ENCODE results near the gene TACC2. TPM values are rescaled to one million over a fixed set of nuclear protein-coding genes. Genes with fewer than 3 reads are reported as not detected.

The TACC2 gene
- total RNA-seq, 4 donors from 2014 or later, result 105 to 334 (median 235) TPM

DNA sequence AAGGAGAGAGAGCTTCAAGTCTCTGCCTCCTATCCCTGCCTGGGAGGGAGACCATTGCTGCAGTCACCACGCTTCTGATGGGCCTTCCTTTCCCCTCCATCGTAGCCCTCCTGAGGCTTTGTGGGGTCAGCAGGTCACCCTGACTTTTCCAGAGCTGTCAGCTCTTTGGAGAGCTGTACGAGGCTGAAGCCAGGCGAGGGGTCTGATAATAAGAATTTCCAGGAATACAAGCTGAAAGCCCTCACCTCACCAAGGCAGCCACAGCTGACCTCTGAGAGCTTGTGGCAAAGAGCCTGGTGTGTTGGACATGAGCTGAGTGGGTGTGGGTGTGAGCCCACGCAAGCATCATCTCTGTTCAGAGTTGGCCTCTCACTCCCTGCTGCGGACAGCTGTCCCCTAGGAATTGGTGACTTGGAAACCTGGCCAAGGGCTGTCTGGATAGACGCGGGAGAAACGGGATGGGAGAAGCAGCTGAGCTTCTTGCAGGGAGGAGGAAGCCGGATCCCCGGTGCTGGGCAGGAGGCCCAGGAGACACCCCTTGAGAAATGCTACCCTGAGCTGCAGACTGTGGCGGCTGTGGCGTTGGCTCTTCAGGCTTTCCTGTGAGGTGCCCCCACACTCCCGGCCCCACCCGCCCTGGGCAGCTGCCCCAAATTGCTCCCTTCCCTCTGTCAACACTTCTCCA is 160.1 kb downstream of the TACC2 start:
- peaks cover 61 to 71% of the 10 kb centered on the region in 2 donors for H3K4me1 ChIP-seq
- DNase-seq, result peak in 1 of 2 donors; percentile 64
- intact Hi-C loops (cut with DNase I; ENCODE audit: low total_unique reads), result loop anchor here (10.0 kb wide), 1 partner anchor 226 kb away; the partner anchor contains the start of gene PLEKHA1
- H3K36me3 ChIP-seq, result no peaks in the 10 kb centered on the region
- TF ChIP-seq, protein P1, sequence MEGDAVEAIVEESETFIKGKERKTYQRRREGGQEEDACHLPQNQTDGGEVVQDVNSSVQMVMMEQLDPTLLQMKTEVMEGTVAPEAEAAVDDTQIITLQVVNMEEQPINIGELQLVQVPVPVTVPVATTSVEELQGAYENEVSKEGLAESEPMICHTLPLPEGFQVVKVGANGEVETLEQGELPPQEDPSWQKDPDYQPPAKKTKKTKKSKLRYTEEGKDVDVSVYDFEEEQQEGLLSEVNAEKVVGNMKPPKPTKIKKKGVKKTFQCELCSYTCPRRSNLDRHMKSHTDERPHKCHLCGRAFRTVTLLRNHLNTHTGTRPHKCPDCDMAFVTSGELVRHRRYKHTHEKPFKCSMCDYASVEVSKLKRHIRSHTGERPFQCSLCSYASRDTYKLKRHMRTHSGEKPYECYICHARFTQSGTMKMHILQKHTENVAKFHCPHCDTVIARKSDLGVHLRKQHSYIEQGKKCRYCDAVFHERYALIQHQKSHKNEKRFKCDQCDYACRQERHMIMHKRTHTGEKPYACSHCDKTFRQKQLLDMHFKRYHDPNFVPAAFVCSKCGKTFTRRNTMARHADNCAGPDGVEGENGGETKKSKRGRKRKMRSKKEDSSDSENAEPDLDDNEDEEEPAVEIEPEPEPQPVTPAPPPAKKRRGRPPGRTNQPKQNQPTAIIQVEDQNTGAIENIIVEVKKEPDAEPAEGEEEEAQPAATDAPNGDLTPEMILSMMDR (IDR thresholded peaks at IDR 0.05 in 4 of 5, conservative IDR thresholded peaks at IDR 0.05 in 1 of 5), result no peak
- TF ChIP-seq POLR2A (IDR thresholded peaks at IDR 0.05), result no peak
- in situ Hi-C loops (cut with MboI; ENCODE audit: low sequenced_read_pairs in 4 of 4), result no loop called here
- no peaks in the 10 kb centered on the region for H3K27me3 ChIP-seq
- no peaks in the 10 kb centered on the region for H3K9me3 ChIP-seq
- no peak for ATAC-seq
- peak overlapping the region; percentile 84 to 98 (median 96) for H3K27ac ChIP-seq
- peak overlapping the region in 1 of 4 donors; percentile 6 for H3K4me3 ChIP-seq

DNA sequence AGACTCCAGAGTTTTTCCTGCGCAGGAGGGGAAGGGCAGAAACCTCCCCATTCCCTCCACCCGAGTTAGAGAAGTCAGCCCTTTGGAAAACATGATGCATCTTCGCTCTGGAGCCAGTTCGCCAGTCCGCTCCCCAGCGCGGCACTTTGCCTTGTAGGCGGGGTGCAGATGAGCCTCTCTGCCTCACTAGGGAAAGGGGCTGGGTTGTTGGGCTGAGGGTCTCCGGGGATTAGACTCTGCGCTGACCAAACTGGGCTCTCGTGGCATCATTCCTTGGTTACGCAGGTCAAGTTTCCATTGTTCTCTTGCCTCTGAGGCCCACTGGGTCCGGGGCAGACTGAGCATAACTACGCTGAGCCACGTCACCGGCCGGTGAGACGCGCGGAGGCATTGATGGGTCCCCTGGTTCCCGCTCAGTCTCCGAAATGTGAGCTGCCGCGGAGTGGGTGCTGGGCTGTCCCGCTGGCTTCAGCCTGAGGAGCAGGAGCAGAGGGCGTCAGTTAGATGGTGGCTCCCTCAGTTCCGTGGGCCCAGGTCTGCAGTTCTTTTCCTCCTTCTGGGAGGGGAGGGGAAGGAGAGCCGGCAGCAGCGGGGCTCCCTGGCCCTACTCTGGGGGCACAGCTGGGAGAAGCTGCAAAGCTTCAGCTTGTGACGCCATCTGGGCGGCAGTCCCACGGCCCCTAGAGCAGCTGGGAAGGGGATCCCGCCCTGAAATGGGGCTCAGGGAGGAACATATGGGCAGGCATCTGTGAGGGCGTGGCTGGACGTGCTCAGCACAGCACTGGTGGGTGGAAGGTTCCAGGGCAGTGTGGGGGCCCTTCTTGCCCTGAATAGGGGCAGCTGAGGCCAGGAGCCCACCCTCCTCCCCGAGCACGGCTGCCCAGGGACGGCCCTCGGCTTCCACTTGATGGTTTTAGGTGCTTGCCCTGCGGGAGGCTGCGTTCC is 160.9 kb downstream of the TACC2 start:
- DNase-seq, result peak in 1 of 2 donors; percentile 41
- Histone ChIP-seq H3K9me3 (no peaks in the 10 kb centered on the region), H3K27me3 (no peaks in the 10 kb centered on the region), H3K4me1 (peaks cover 69 to 80% of the 10 kb centered on the region in 2 donors), H3K4me3 (peak overlapping the region in 2 of 4 donors; percentile 3 to 6), H3K27ac (peak overlapping the region; percentile 84 to 98 (median 96)), H3K36me3 (no peaks in the 10 kb centered on the region)
- no peak for ATAC-seq
- intact Hi-C loops (cut with DNase I; ENCODE audit: low total_unique reads) (loop anchor here (2.0 to 10.0 kb wide), 2 partner anchors 83 to 225 kb away; partner anchors contain the start of gene PLEKHA1), in situ Hi-C loops (cut with MboI; ENCODE audit: low sequenced_read_pairs in 4 of 4) (no loop called here)
- TF ChIP-seq, protein P1 (IDR thresholded peaks at IDR 0.05 in 4 of 5, conservative IDR thresholded peaks at IDR 0.05 in 1 of 5), result no peak
- no peak for TF ChIP-seq POLR2A (IDR thresholded peaks at IDR 0.05)

DNA sequence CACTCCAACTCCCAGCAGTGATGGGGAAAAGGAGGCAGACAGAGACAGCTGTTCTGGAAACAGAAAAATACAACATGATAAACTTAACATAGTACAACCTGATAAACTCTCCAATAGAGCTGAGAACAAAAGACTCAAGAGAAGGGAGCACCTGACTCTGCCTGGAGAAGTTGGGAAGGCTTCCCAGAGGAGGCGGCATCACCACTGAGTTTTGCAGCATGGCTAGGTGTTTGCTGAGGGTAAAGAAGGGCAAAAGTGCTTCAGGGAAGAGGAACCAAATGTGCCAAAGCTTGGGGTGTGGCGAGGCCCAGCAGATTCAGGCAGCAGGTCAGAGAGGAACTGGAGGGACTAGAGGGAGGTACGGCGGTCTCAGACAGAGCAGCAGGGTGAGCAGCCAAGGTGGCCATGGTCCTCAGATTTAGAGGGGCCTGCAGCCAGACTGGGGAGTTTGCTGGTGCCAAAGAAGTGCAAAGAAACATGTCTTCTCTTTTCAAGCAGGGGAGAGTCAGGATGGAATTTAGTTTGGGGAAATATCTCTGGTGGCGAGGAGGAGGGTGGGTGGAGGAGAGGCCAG is 162.2 kb downstream of the TACC2 start:
- ATAC-seq, result no peak
- Histone ChIP-seq H3K4me3 (no peak overlapping the region), H3K4me1 (peaks cover 76 to 88% of the 10 kb centered on the region in 2 donors), H3K9me3 (no peaks in the 10 kb centered on the region), H3K27me3 (no peaks in the 10 kb centered on the region), H3K36me3 (no peaks in the 10 kb centered on the region), H3K27ac (peak overlapping the region; percentile 84 to 98 (median 96))
- no peak for TF ChIP-seq POLR2A (IDR thresholded peaks at IDR 0.05)
- TF ChIP-seq, protein P1 (IDR thresholded peaks at IDR 0.05 in 4 of 5, conservative IDR thresholded peaks at IDR 0.05 in 1 of 5), result no peak
- in situ Hi-C loops (cut with MboI; ENCODE audit: low sequenced_read_pairs in 4 of 4), result no loop called here
- no peak for DNase-seq
- intact Hi-C loops (cut with DNase I; ENCODE audit: low total_unique reads), result loop anchor here (2.0 kb wide), 1 partner anchor 82 kb away; no protein-coding TSS in a partner anchor

DNA sequence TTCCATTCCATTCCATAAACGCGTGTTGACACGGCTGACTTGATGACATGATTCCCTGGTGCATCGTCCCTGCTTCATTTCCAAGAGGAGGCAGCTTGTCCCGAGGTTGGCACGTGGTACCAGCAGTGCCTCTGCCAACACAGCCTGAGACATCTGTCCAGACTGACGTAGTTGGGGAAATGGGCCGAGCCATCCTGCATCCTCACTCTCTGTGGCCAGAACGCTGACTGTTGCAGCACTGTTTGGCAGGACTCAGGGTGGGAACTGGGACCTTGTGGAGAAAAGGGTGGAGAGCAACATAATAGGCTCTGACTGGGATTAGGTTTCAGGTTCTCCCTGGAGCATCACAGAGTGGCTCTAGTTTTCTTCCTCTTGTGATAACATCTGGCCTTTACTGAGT is 163.6 kb downstream of the TACC2 start:
- in situ Hi-C loops (cut with MboI; ENCODE audit: low sequenced_read_pairs in 4 of 4) (no loop called here), intact Hi-C loops (cut with DNase I; ENCODE audit: low total_unique reads) (loop anchor here (2.0 kb wide), 2 partner anchors 46 to 90 kb away; no protein-coding TSS in a partner anchor)
- H3K27ac ChIP-seq, result peak overlapping the region; percentile 84 to 98 (median 96)
- DNase-seq (peak; percentile 97 to 99), ATAC-seq (peak; percentile 87 to 90)
- TF ChIP-seq, protein P1 (IDR thresholded peaks at IDR 0.05 in 4 of 5, conservative IDR thresholded peaks at IDR 0.05 in 1 of 5), result peak in 1 of 5 experiments; percentile 24
- peak; percentile 9 to 62 for TF ChIP-seq POLR2A (IDR thresholded peaks at IDR 0.05)
- no peaks in the 10 kb centered on the region for H3K27me3 ChIP-seq
- H3K4me1 ChIP-seq, result peaks cover 66 to 81% of the 10 kb centered on the region in 2 donors
- no peaks in the 10 kb centered on the region for H3K36me3 ChIP-seq
- H3K9me3 ChIP-seq, result no peaks in the 10 kb centered on the region
- no peak overlapping the region for H3K4me3 ChIP-seq

All from gastrocnemius medialis (tissue), 4 donors.